Activated CD4-positive, alpha-beta T cell treated with anti-CD3 and anti-CD28 coated beads, Interleukin-2, amount 50 U/mL, for 4 hours (primary cell): ENCODE results near the gene ARMC12.
"Not testable (repeated sequence)": the region's sequence is repeated elsewhere in the genome, so short reads cannot be mapped to it uniquely, and the experiment has no call there.

Experiments
- DNase-seq, 2 experiments: peaks; one replicate each; pipeline ENCODE4 v3.0.0-alpha.2; 2020

The ARMC12 gene, protein sequence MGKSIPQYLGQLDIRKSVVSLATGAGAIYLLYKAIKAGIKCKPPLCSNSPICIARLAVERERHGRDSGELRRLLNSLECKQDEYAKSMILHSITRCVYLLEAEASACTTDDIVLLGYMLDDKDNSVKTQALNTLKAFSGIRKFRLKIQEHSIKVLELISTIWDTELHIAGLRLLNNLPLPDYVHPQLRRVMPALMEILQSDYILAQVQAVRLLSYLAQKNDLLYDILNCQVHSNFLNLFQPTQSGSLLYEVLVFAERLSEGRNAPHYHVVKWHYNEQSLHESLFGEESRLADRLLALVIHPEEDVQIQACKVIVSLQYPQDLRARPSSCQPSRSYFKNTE

GRCh38 chr6:35736982-35737412 lies at the start of gene ARMC12:
Gene ARMC12, plus strand, starts transcription at chr6:35737032. Its CDS starts 77 bp downstream, at chr6:35737109.
- DNase-seq, result no peak

DNA sequence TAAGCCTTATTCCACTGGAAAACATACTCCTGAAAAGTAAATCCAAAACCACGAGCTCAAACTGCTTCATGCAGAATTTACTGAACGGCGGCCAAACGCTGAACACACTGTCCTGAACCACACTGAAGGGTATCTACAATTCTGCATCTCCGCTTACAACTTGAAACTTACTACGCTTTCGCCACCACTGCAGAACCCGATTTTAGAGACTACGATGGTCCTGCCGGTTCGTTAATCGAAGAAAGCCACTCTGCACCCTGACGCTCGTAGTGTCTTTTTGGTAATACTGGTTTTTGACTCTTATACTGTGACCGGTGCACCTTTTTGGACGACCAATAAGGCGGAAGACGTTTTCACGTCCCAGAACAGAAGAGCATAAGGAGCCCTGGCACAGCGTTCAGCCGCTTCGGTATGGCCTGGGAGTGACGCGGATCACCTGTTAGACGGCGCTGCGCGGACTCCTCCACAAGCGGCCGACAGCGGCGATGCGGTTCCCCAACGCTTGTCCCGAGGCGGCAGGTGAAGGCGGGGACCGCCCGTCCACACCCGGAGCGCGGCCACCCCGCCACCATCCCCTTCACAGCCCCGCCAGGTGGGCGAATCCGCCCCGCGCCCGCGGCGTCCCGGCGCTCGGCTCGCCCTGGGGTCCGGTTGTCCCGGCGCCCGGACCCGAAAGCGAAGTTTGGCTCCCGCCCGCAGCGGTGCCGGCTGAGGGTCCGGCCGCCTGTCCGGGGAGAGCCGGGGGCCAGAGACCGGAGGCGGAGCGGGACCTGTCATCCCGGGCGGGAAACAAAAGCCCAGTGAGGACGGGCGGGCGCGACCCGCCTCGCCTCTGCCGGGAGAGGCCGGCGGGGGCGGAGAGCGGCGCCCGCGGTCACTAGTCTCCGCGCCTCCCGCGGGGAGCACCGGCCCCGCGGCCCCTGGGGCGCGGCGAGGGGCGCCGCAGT lies 48.9 kb upstream of the ARMC12 start:
- DNase-seq, result peak; percentile 34 to 45

- peak; percentile 78 to 82 for DNase-seq
These were observed 48.1 kb upstream of the ARMC12 start, which contains the start of gene FKBP5 for GRCh38 chr6:35688605-35689322. Gene FKBP5, minus strand, starts transcription at chr6:35688915. Its CDS starts 46,091 bp downstream, at chr6:35642824.

- DNase-seq, result not testable (repeated sequence)
These were observed 46.8 kb upstream of the ARMC12 start for GRCh38 chr6:35690006-35690405.

GRCh38 chr6:35690484-35690883 lies 46.3 kb upstream of the ARMC12 start:
- no peak for DNase-seq

- no peak for DNase-seq
These were observed 45.6 kb upstream of the ARMC12 start for GRCh38 chr6:35691027-35691824.

DNA sequence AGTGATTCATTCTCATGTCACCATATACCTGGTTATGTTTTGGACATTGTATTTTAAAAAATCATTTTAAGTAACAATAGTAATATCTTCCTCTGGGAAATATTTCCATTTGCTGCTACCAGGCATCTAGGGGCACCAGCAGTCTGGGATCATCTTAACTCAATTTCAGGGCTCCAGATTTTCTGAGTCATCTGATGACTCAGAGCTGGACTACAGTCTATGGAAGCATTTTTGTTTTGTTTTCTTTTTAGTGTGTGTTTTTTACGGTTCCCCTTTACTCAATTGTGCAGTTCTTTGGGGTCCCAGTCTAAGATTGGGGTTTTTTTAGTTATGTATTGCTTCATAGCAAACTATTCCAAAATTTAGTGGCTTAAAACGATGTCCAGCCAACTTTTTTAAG lies 42.4 kb upstream of the ARMC12 start:
- DNase-seq, result no peak

- not testable (repeated sequence) for DNase-seq
These were observed 38.4 kb upstream of the ARMC12 start for GRCh38 chr6:35698430-35698829.

DNA sequence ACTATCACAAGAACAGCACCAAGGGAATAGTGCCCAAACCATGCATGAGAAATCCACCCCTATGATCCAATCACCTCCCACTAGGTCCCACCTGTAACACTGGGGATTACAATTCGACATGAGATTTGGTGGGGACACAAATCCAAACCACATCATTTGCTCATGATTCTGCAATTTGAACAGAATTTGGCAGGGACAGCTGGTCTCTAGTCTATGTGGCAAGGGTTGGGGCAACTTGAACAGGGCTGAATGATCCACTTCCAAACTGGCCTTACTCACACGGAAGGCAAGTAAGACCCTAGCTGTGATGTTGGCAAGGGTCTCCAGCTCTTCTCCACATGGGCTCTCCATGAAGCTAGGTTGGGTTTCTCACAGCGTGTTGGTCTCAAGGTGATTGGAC lies 38.0 kb upstream of the ARMC12 start:
- DNase-seq, result no peak

GRCh38 chr6:35703554-35703953 lies 33.3 kb upstream of the ARMC12 start:
- DNase-seq, result no peak

- no peak for DNase-seq
These were observed 30.4 kb upstream of the ARMC12 start for GRCh38 chr6:35706468-35706867.

DNA sequence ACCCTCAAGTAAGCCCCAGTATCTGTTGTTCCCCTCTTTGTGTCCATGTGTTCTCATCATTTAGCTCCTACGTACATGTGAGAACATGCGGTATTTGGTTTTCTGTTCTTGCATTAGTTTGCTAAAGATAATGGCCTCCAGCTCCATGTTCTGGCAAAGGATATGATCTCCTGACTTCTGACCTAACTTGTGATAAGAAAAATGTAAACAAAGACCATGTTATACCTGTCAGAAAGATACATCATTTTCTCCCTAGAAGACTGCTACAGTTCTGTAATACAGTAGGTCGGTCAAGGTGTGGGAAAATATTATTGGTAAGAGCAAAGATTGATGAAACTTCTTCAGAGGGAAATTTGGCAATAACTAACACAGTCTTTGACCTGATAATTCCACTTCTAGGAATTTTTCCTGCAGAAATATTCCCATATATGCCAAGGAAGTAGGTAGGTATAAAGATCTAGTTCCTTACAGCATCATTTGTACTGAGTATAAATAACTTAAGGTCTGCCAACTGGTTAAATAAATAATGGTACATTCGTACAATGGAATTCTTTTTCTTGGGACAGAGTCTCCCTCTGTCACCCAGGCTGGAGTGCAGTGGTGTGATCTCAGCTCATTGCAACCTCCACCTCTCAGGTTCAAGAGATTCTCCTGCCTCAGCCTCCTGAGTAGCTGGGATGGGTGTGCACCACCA lies 29.0 kb upstream of the ARMC12 start:
- no peak for DNase-seq

DNA sequence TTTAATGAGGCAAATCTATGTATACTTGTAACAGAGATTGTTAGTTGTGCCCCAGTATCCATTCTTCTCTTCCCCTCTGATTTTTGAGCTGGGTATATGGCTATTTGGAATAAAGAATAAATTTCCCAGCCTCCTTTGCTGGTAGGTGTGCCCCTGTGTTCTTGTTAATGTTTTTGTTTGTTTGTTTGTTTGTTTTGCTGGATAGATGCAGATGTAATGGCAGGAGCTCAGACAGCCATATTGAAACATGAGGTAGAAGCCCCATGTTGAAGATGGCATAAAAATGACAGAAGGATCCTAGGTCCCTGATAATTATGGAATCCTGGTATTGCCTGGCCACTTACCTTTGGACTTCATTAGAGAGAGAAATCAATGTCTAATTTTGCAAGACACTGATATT lies 28.2 kb upstream of the ARMC12 start:
- no peak for DNase-seq

DNA sequence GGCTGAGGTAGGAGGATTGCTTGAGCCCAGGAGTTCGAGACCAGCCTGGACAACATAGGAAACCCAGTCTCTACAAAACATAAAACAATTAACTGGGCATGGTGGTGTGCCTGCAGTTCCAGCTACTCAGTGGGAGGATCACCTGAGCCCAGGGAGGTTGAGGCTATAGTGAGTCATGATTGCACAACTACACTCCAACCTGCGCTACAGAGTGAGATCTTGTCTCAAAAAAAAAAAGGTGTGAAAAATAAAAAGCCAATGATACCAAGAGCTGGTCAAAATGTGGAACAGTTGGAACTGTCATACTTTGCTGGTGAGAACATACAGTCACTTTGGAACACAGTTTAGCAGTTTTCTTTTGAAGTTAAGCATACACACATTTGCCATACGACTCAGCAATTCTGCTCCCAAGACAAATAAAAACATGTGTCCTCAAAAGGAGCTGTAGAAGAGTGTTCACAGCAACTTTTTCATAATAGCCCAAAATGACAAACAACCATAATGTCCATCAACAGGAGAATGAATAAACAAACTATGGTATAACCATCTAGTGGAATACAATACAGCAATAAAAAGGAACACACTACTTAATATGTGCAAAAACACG lies 26.5 kb upstream of the ARMC12 start:
- no peak for DNase-seq

DNA sequence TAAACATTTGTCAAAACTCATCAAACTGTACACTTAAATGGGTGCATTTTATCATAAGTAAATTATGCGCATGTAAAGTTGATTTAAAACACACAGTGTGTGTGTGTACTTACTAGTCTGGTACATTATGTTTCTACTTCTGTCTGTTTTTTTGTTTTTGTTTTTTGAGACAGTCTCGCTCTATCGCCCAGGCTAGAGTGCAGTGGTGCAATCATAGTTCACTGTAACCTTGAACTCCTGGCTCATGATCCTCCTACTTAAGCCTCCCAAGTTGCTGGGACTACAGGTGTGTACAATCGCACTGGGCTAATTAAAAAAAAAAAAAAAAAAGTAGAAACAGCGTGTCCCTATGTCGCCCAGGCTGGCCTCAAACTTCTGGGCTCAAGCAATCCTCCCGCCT lies 25.1 kb upstream of the ARMC12 start:
- no peak for DNase-seq

DNA sequence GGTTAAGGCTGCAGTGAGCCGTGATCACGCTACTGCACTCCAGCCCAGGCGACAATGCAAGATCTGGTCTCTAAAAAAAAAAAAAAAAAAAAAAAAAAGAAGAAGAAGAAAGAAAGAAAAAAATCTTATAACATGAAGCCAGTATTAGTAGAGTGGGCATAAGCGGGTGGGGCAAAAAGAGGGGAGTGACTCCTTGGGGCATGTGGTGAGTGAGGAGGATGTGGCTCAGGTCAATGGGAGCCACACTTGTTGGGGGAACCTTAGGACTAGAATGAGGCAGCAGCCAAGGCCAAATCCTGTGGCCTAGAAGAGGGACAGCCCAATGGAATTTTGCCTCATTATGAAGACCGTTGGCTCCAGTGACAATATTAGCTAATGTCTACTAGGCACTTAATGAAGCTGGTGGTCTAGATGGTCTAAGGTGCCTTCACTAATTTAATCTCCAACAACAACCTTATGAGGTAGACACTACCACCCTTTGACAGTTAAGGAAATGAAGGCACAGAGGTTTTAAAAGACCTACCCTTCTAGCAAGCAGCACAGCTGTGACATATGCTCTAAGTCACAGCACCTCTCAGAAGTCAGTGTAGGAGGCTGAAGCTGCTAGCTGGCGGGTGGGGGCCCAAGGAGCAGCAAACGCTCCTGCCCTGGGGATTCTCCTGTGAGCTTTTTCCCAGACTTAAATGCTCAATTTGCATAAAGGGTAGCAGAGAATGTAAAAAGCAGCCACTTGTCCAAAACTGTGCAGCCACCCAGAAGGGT lies 23.6 kb upstream of the ARMC12 start:
- DNase-seq, result no peak

- DNase-seq, result no peak
These were observed 20.0 kb upstream of the ARMC12 start for GRCh38 chr6:35716798-35717197.

DNA sequence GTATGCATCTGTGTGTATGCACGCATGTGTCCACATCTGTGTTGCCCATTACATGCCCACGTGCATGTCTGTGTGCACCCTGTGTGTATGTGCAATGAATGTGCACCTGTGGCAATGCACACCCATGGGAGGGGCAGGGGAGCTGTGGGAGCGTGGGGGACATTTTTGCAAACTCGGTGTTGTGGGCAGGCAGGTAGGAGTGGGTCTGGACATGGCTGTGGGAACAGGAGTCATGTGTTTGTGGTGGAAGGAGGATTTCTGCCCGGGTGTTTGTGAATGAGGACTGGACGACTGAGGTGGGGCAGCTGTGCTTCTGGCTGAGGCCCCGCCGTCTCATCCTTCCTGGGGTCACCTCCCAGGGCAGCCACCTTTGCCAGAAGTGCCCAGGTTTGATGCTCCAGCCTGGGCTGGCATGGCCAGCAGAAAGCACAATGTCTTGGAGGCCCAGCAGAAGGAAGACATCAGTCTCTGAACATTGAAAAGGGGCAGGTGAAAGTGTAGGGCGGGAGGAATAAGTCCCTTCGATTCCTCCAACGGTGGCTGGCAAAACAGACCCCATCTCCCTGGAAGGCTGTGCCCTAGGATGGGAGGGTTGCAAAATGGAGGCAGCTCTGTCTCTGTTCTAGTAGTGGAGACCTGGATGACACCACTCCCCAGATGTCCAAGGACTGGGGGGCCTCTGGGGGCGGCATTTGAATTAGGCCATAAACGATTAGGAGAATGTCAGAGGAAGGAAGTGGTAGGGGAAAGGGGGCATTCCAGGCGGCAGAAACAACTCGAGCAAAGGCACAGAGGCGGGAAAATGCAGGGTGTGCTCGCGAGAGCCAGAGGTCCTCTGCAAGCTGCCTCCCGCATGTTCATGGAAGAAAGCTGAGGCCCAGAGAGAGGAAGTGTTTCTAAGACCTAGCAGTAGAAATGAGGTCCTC lies 19.1 kb upstream of the ARMC12 start:
- no peak for DNase-seq

GRCh38 chr6:35718375-35718736 lies 18.5 kb upstream of the ARMC12 start:
- DNase-seq, result no peak
